K562 (cell line): ENCODE data around the gene TRIO. TPM values are rescaled to one million over a fixed set of nuclear protein-coding genes. Genes with fewer than 3 reads are reported as not detected.
A peak's percentile ranks its signal among the peaks of the same experiment; 100 is the strongest.

ENCODE experiments used
- ATAC-seq: fragments of 200-7000 bp; cut with Tn5 transposase; 3 replicates; pipeline ENCODE4 v1.9.1; 2020; ENCODE audit warnings: moderate library complexity
- BruUV-seq: library from RNA; stranded (reverse); fragments of 400-500 nt; replicated peaks from 2 replicates; lab custom pipeline; 2021; lab: Mats Ljungman, UMichigan
- CTCF ChIA-PET: fragments of 300-600 bp; formaldehyde crosslinking; extraction: SDS; loops from one replicate; lab custom pipeline; 2021; ENCODE audit warnings: low intra/inter-chr PET ratio; lab: Yijun Ruan, JAX
- POLR2A ChIA-PET: fragments of 300-600, 350-650 bp; sonication (Branson Sonifier 250); formaldehyde crosslinking; extraction: SDS; loops from one replicate; lab custom pipeline; 2021; ENCODE audit warnings: antibody characterized with exemption, inconsistent platforms; lab: Yijun Ruan, JAX
- DNase-seq, 4 experiments: peaks; one replicate each; pipeline versions ENCODE4 v3.0.0 to v3.0.0-alpha.2; 2011 to 2018; ENCODE audit warnings: low spot score in 3 of 4, mixed read lengths in 3 of 4; ENCODE audit errors: extremely low read depth in 1 of 4
- FAIRE-seq: peaks from 2 replicates; lab custom pipeline; 2011; peaks lifted over from hg19 to GRCh38; lab: Jason Lieb, UNC
- H2AFZ ChIP-seq: 2 replicates; pipeline ENCODE4 v1.6.0; 2011; ENCODE audit warnings: low read depth, low read length, control low read depth, inconsistent platforms
- H3K27ac ChIP-seq: fragments of 200-600 bp; 3 replicates; pipeline ENCODE4 v1.8.0; 2011; ENCODE audit warnings: low read depth, mild to moderate bottlenecking, control low read depth, inconsistent platforms, low read length, moderate library complexity, mixed read lengths; ENCODE audit errors: extremely low read depth
- H3K27me3 ChIP-seq, 2 experiments: fragments of 300-600 bp in 1 of 2; 2 replicates in 1 of 2; 3 replicates in 1 of 2; pipeline versions ENCODE4 v1.6.0 to v1.8.0; 2011; ENCODE audit warnings: inconsistent platforms in 2 of 2, low read length in 2 of 2, mild to moderate bottlenecking in 1 of 2, mixed read lengths in 1 of 2, moderate library complexity in 1 of 2; ENCODE audit not compliant: control insufficient read depth in 2 of 2, insufficient read depth in 2 of 2
- H3K36me3 ChIP-seq: fragments of 300-600 bp; 3 replicates; pipeline ENCODE4 v1.8.0; 2011; ENCODE audit warnings: mild to moderate bottlenecking, low read length, inconsistent platforms; ENCODE audit not compliant: control insufficient read depth, insufficient read depth
- H3K4me1 ChIP-seq, 2 experiments: fragments of 200-600 bp in 1 of 2; replicated peaks in 1 of 2; 2 replicates in 1 of 2; 3 replicates in 1 of 2; pipeline versions ENCODE4 v1.5.1 to v1.8.0; 2011; ENCODE audit warnings: inconsistent platforms in 2 of 2, low read length in 2 of 2, mild to moderate bottlenecking in 1 of 2, mixed read lengths in 1 of 2, moderate library complexity in 1 of 2; ENCODE audit not compliant: control insufficient read depth in 2 of 2, insufficient read depth in 2 of 2
- H3K4me2 ChIP-seq: 2 replicates; pipeline ENCODE4 v1.6.1; 2011; ENCODE audit warnings: low read length, control low read depth, inconsistent platforms, mixed read lengths; ENCODE audit not compliant: insufficient read depth
- H3K4me3 ChIP-seq: fragments of 200-600 bp; sonication (generic), shearing (Covaris generic); 2 replicates; pipeline ENCODE4 v1.5.1; 2016; ENCODE audit warnings: control low read depth, inconsistent platforms
- H3K79me2 ChIP-seq: fragments of 200-600 bp; 3 replicates; pipeline ENCODE4 v1.8.0; 2011; ENCODE audit warnings: low read length, inconsistent platforms; ENCODE audit not compliant: control insufficient read depth, insufficient read depth
- H3K9ac ChIP-seq, 2 experiments: 2 replicates each; pipeline versions ENCODE4 v1.6.0 to v1.6.1; 2011; ENCODE audit warnings: low read depth in 2 of 2, low read length in 2 of 2, control low read depth in 1 of 2, inconsistent platforms in 1 of 2, mild to moderate bottlenecking in 1 of 2, mixed read lengths in 1 of 2; ENCODE audit not compliant: insufficient read depth in 1 of 2
- H3K9me1 ChIP-seq: one replicate; pipeline ENCODE4 v1.6.0; 2011; ENCODE audit warnings: inconsistent platforms, mild to moderate bottlenecking, low read length, moderate library complexity; ENCODE audit not compliant: control insufficient read depth, insufficient read depth
- H3K9me3 ChIP-seq: replicated peaks from 2 replicates; pipeline ENCODE4 v1.5.1; 2011; ENCODE audit warnings: low read depth, low read length, inconsistent platforms; ENCODE audit not compliant: control insufficient read depth, insufficient read depth
- H4K20me1 ChIP-seq: replicated peaks from 2 replicates; pipeline ENCODE4 v1.6.1; 2011; ENCODE audit warnings: low read length, inconsistent platforms, mixed read lengths; ENCODE audit not compliant: control insufficient read depth, insufficient read depth
- BRCA1 ChIP-seq, 2 experiments: fragments of 450-650 bp in 1 of 2; sonication (generic) in 1 of 2; formaldehyde crosslinking in 1 of 2; IDR thresholded peaks; 2 replicates each; pipeline versions ENCODE4 v1.5.0 to v1.6.1; 2017 to 2020; ENCODE audit warnings: mild to moderate bottlenecking in 1 of 2, missing genetic modification reagents in 1 of 2
- FIP1L1 ChIP-seq: fragments of 200-400 bp; formaldehyde crosslinking; IDR thresholded peaks from 2 replicates; pipeline ENCODE4 v1.6.1; 2018; ENCODE audit warnings: mild to moderate bottlenecking, low read depth, low read length; ENCODE audit not compliant: poor library complexity, severe bottlenecking
- HNRNPH1 ChIP-seq: fragments of 200-400 bp; formaldehyde crosslinking; optimal IDR thresholded peaks from 2 replicates; pipeline ENCODE3; 2017; ENCODE audit warnings: low read depth, mild to moderate bottlenecking, low read length, moderate library complexity
- ILF3 ChIP-seq: fragments of 450-650 bp; IDR thresholded peaks from 2 replicates; pipeline ENCODE4 v1.6.1; 2018; ENCODE audit warnings: antibody characterized with exemption, mild to moderate bottlenecking, moderate library complexity, borderline replicate concordance
- MBD2 ChIP-seq: sonication (generic); IDR thresholded peaks from 2 replicates; pipeline ENCODE4 v1.6.1; 2016; ENCODE audit warnings: low read depth, borderline replicate concordance
- MEIS2 ChIP-seq: fragments of 450-650 bp; IDR thresholded peaks from 2 replicates; pipeline ENCODE4 v1.6.1; 2014; ENCODE audit warnings: mild to moderate bottlenecking; ENCODE audit not compliant: partially characterized antibody
- MTA3 ChIP-seq: fragments of 450-650 bp; formaldehyde crosslinking; IDR thresholded peaks from 2 replicates; pipeline ENCODE4 v1.6.1; 2017; ENCODE audit warnings: mild to moderate bottlenecking, borderline replicate concordance
- MYNN ChIP-seq, 2 experiments: sonication (generic); formaldehyde crosslinking in 1 of 2; IDR thresholded peaks; 2 replicates each; pipeline versions ENCODE4 v1.5.0 to v1.6.1; 2016 to 2020; ENCODE audit warnings: antibody characterized with exemption in 1 of 2, missing genetic modification reagents in 1 of 2
- PHTF2 ChIP-seq: fragments of 250-450 bp; sonication (Bioruptor Pico); IDR thresholded peaks from 2 replicates; pipeline ENCODE4 v1.5.0; 2021; ENCODE audit warnings: mild to moderate bottlenecking
- RHOXF2B ChIP-seq: fragments of 250-450 bp; sonication (Bioruptor Pico); conservative IDR thresholded peaks from 2 replicates; pipeline ENCODE4 v1.5.1; 2021
- ZKSCAN3 ChIP-seq: fragments of 250-450 bp; sonication (Bioruptor Pico); IDR thresholded peaks from 2 replicates; pipeline ENCODE4 v1.4.0; 2020
- ZNF143 ChIP-seq: sonication (generic); formaldehyde crosslinking; IDR thresholded peaks from 2 replicates; pipeline ENCODE4 v1.9.0; 2022; ENCODE audit warnings: mild to moderate bottlenecking, missing genetic modification reagents
- ZNF347 ChIP-seq: fragments of 450-650 bp; formaldehyde crosslinking; IDR thresholded peaks from 2 replicates; pipeline ENCODE4 v1.4.0; 2020; ENCODE audit warnings: low read depth, mild to moderate bottlenecking, moderate library complexity
- ZNF444 ChIP-seq: fragments of 250-450 bp; sonication (Bioruptor Pico); IDR thresholded peaks from 2 replicates; pipeline ENCODE4 v1.4.0; 2020; ENCODE audit warnings: mild to moderate bottlenecking, moderate library complexity
- ZNF764 ChIP-seq: fragments of 250-450 bp; sonication (Bioruptor Pico); IDR thresholded peaks from 2 replicates; pipeline ENCODE4 v1.4.0; 2020; ENCODE audit warnings: low read depth, mild to moderate bottlenecking, moderate library complexity
- WGBS: fragments of 100-300 bp; shearing (Covaris generic); methylation state at CpG from one replicate; pipeline ENCODE4 v1.1.6; 2016; ENCODE audit warnings: low coverage, mixed read lengths; ENCODE audit not compliant: insufficient coverage; ENCODE audit errors: missing lambda C conversion rate; 5-methylcytosine and 5-hydroxymethylcytosine counted together
- in situ Hi-C: fragments of 300-500 bp; cut with MboI; formaldehyde crosslinking; loops from 4 replicates; pipeline ENCODE4 v1.15.0; 2018; ENCODE audit warnings: inconsistent platforms, mixed read lengths
- intact Hi-C: fragments of 100-400 bp; cut with micrococcal nuclease; formaldehyde crosslinking; loops from 2 replicates; pipeline ENCODE4 v1.14.2; 2022
- polyA plus RNA-seq, 8 experiments: library from polyadenylated mRNA; depleted of rRNA in 4 of 8; stranded (reverse) in 5 of 8; unstranded in 3 of 8; fragments of >200 nt; fragmentation: Nextera tagmentation in 2 of 8; fragmentation: Illumina TruSeq in 1 of 8; extraction: Ambion mirVana in 2 of 8; extraction: Trizol in 1 of 8; gene quantifications; 2 replicates each; pipeline versions ENCODE4 v1.2.1 to v1.2.3, GENCODE V29; 2011 to 2014; ENCODE audit warnings: inconsistent platforms in 1 of 8, missing spikeins in 1 of 8
- total RNA-seq, 7 experiments: library from RNA; depleted of rRNA in 6 of 7; stranded (reverse); fragments of >200 nt in 6 of 7; fragmentation: Illumina TruSeq in 2 of 7; extraction: Trizol in 2 of 7; gene quantifications; 2 replicates each; pipeline versions ENCODE4 v1.2.1 to v1.2.3, GENCODE V29; 2011 to 2021; ENCODE audit warnings: low replicate concordance in 1 of 7
- TF ChIP-seq, protein P1 (sequence below): fragments of 250-450 bp; sonication (Bioruptor Pico); IDR thresholded peaks from 2 replicates; pipeline ENCODE4 v1.8.0; 2021; ENCODE audit warnings: mild to moderate bottlenecking, moderate library complexity
- TF ChIP-seq, protein P2 (sequence below), 3 experiments: fragments of 200-800 bp in 1 of 3; fragments of 250-450 bp in 1 of 3; fragments of 450-650 bp in 1 of 3; sonication (Bioruptor Pico) in 1 of 3; sonication (Bioruptor generic) in 1 of 3; formaldehyde crosslinking in 1 of 3; IDR thresholded peaks; 2 replicates each; pipeline versions ENCODE4 v1.6.1 to v1.8.0; 2016 to 2022; ENCODE audit warnings: mild to moderate bottlenecking in 2 of 3, missing genetic modification characterization in 2 of 3, missing compliant biosample characterization in 1 of 3, moderate library complexity in 1 of 3

Gene TRIO
- total and polyA plus RNA-seq, 9 of the 15 experiments (the other 6 are each of a cell fraction or from before 2014, with no cell fraction given): 0.24 to 5.0 (median 1.1) TPM

DNA sequence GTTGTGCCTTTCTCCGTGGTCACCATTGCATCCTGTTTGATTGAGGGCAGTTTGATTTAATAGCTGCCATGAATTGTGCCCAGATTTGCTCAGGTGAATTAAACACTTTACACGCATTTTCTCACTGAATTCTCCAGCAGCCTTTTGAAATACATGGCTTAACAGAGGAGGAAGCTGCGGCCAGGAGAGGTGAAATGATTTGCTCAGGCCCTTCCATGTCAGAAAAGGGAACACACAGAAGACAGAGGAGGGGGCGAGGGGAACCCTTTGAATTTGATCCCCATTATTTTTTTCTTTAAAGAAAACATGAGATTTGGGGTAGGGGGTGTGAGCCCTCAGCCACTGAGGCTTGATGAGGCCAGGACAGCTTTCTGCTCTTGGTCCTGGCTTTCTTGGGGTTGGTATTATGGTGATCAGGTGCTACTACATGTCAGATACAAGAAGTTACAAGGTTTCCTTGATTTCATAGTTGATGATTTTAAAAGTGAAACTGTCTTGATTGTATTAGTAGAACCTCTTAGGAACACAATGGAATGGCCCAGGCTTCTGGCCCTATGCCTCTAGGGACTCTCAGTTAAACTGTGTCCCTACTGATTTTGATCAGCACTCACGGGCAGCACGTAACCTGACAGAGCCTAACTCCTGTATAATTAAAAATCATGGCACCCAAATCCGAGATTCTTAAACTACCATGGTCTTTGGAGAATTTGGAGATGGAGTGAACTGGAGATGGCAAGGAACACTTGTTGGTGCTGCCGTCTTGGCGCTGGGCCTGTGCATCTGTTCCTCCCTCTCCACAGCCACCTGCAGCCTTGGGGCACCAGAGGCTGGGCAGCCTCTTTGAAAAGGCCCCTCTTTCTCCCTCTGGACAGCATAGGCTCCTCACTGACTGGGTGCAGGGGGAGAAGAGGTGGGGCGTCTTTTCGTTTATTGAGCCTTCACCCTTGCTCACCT is 107.9 kb downstream of the TRIO start:
- ChIA-PET CTCF (no interaction called here), POLR2A (interaction anchor here (0.7 to 1.6 kb wide), 2 partner anchors 23 to 72 kb away, joined by 3 to 4 read pairs; no protein-coding TSS in a partner anchor)
- in situ Hi-C loops (no loop called here), intact Hi-C loops (no loop called here)
- WGBS: 30% methylated on average over 11 of the region's 11 CpGs
- H4K20me1 ChIP-seq: no peaks in the 10 kb centered on the region
- no peaks in the 10 kb centered on the region for H3K9me3 ChIP-seq
- no peaks in the 10 kb centered on the region for H3K9me1 ChIP-seq
- peaks cover 0 to 4% of the 10 kb centered on the region in 2 experiments; a peak in 2 of 5 replicates for H3K4me1 ChIP-seq
- BruUV-seq: no TSS peak
- no peaks in the 10 kb centered on the region for H3K36me3 ChIP-seq
- no peak overlapping the region for H3K9ac ChIP-seq
- FAIRE-seq: no peak
- H2AFZ ChIP-seq: peak overlapping the region; percentile 80
- no peaks in the 10 kb centered on the region for H3K79me2 ChIP-seq
- peaks cover 6 to 22% of the 10 kb centered on the region in 2 experiments; a peak in 3 of 5 replicates for H3K27me3 ChIP-seq
- H3K4me2 ChIP-seq: no peak overlapping the region
- no peak for ATAC-seq
- DNase-seq: no peak
- no peak overlapping the region for H3K4me3 ChIP-seq
- no peak overlapping the region for H3K27ac ChIP-seq
- no peak for TF ChIP-seq ZKSCAN3
- no peak for TF ChIP-seq MTA3
- TF ChIP-seq ZNF444 (CRISPR knock-in tag): no peak
- no peak for TF ChIP-seq MYNN (IDR thresholded peaks at IDR 0.05)
- no peak for TF ChIP-seq MYNN (CRISPR knock-in tag; IDR thresholded peaks at IDR 0.05)
- no peak for TF ChIP-seq MEIS2
- TF ChIP-seq, protein P1, sequence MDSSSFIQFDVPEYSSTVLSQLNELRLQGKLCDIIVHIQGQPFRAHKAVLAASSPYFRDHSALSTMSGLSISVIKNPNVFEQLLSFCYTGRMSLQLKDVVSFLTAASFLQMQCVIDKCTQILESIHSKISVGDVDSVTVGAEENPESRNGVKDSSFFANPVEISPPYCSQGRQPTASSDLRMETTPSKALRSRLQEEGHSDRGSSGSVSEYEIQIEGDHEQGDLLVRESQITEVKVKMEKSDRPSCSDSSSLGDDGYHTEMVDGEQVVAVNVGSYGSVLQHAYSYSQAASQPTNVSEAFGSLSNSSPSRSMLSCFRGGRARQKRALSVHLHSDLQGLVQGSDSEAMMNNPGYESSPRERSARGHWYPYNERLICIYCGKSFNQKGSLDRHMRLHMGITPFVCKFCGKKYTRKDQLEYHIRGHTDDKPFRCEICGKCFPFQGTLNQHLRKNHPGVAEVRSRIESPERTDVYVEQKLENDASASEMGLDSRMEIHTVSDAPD (CRISPR knock-in tag): no peak
- TF ChIP-seq, protein P2, sequence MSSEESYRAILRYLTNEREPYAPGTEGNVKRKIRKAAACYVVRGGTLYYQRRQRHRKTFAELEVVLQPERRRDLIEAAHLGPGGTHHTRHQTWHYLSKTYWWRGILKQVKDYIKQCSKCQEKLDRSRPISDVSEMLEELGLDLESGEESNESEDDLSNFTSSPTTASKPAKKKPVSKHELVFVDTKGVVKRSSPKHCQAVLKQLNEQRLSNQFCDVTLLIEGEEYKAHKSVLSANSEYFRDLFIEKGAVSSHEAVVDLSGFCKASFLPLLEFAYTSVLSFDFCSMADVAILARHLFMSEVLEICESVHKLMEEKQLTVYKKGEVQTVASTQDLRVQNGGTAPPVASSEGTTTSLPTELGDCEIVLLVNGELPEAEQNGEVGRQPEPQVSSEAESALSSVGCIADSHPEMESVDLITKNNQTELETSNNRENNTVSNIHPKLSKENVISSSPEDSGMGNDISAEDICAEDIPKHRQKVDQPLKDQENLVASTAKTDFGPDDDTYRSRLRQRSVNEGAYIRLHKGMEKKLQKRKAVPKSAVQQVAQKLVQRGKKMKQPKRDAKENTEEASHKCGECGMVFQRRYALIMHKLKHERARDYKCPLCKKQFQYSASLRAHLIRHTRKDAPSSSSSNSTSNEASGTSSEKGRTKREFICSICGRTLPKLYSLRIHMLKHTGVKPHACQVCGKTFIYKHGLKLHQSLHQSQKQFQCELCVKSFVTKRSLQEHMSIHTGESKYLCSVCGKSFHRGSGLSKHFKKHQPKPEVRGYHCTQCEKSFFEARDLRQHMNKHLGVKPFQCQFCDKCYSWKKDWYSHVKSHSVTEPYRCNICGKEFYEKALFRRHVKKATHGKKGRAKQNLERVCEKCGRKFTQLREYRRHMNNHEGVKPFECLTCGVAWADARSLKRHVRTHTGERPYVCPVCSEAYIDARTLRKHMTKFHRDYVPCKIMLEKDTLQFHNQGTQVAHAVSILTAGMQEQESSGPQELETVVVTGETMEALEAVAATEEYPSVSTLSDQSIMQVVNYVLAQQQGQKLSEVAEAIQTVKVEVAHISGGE (CRISPR knock-in tag; IDR thresholded peaks at IDR 0.05): no peak
- TF ChIP-seq BRCA1 (IDR thresholded peaks at IDR 0.05): no peak
- TF ChIP-seq BRCA1 (CRISPR knock-in tag; IDR thresholded peaks at IDR 0.05): no peak
- TF ChIP-seq ILF3: no peak
- no peak for TF ChIP-seq MBD2
- no peak for TF ChIP-seq HNRNPH1
- no peak for TF ChIP-seq ZNF143 (CRISPR knock-in tag)
- TF ChIP-seq FIP1L1: no peak
- TF ChIP-seq ZNF347 (CRISPR knock-in tag): no peak
- no peak for TF ChIP-seq PHTF2 (CRISPR knock-in tag)
- no peak for TF ChIP-seq RHOXF2B (CRISPR knock-in tag)
- no peak for TF ChIP-seq ZNF764
